GM23338 (cell line): Measurements from ENCODE around the gene UBAC2. TPM values are rescaled to one million over a fixed set of nuclear protein-coding genes. Genes with fewer than 3 reads are reported as not detected.

Experiments
- ATAC-seq: fragments of 200-7000 bp; cut with Tn5 transposase; 3 replicates; pipeline ENCODE4 v1.9.1; 2020
- DNase-seq: peaks from one replicate; pipeline ENCODE4 v3.0.0-alpha.2; 2015; ENCODE audit warnings: low spot score
- H2AFZ ChIP-seq: fragments of 200-600 bp; sonication (generic); 2 replicates; pipeline ENCODE4 v1.8.0; 2016; ENCODE audit warnings: antibody characterized with exemption, mild to moderate bottlenecking, moderate library complexity
- H3F3A ChIP-seq: fragments of 200-600 bp; sonication (generic); replicated peaks from 2 replicates; pipeline ENCODE4 v1.8.0; 2017; ENCODE audit warnings: antibody characterized with exemption, mixed run types, low read depth
- H3K27ac ChIP-seq: fragments of 200-600 bp; sonication (generic); 2 replicates; pipeline ENCODE4 v1.6.1; 2016; ENCODE audit warnings: low read depth
- H3K27me3 ChIP-seq: fragments of 200-600 bp; sonication (generic); 2 replicates; pipeline ENCODE4 v1.8.0; 2016; ENCODE audit warnings: mild to moderate bottlenecking, mixed run types, moderate library complexity; ENCODE audit not compliant: insufficient read depth
- H3K36me3 ChIP-seq: fragments of 200-600 bp; sonication (generic); 2 replicates; pipeline ENCODE4 v1.8.0; 2016; ENCODE audit warnings: mild to moderate bottlenecking; ENCODE audit not compliant: insufficient read depth
- H3K4me1 ChIP-seq: fragments of 200-600 bp; sonication (generic); 2 replicates; pipeline ENCODE4 v1.8.0; 2016; ENCODE audit warnings: mild to moderate bottlenecking, moderate library complexity; ENCODE audit not compliant: insufficient read depth
- H3K4me2 ChIP-seq: fragments of 200-600 bp; sonication (generic); 2 replicates; pipeline ENCODE4 v1.7.1; 2017; ENCODE audit warnings: mixed run types
- H3K4me3 ChIP-seq: fragments of 200-600 bp; sonication (generic); 2 replicates; pipeline ENCODE4 v1.6.1; 2016; ENCODE audit warnings: mixed run types
- H3K79me2 ChIP-seq: fragments of 200-600 bp; sonication (generic); replicated peaks from 2 replicates; pipeline ENCODE4 v1.8.0; 2017; ENCODE audit warnings: mild to moderate bottlenecking; ENCODE audit not compliant: insufficient read depth
- H3K9me2 ChIP-seq: fragments of 200-600 bp; sonication (generic); 2 replicates; pipeline ENCODE4 v1.8.0; 2017; ENCODE audit not compliant: insufficient read depth
- H4K20me1 ChIP-seq: fragments of 200-600 bp; sonication (generic); replicated peaks from 2 replicates; pipeline ENCODE4 v1.8.0; 2017; ENCODE audit warnings: mild to moderate bottlenecking; ENCODE audit not compliant: insufficient read depth
- H3K27ac Mint-ChIP-seq: 2 replicates; pipeline ENCODE4 v1.8.0; 2020; ENCODE audit warnings: inconsistent platforms, mild to moderate bottlenecking, moderate library complexity, mixed read lengths
- H3K27me3 Mint-ChIP-seq: 3 replicates; pipeline ENCODE4 v1.8.0; 2022; ENCODE audit warnings: low read depth, mild to moderate bottlenecking, moderate library complexity, mixed read lengths, inconsistent platforms; ENCODE audit not compliant: insufficient read depth, poor library complexity
- H3K36me3 Mint-ChIP-seq: 3 replicates; pipeline ENCODE4 v1.8.0; 2021; ENCODE audit warnings: low read depth, mild to moderate bottlenecking, inconsistent platforms, moderate library complexity, mixed read lengths
- H3K4me1 Mint-ChIP-seq: 3 replicates; pipeline ENCODE4 v1.8.0; 2020; ENCODE audit warnings: mild to moderate bottlenecking, inconsistent platforms, mixed read lengths
- H3K4me3 Mint-ChIP-seq: 3 replicates; pipeline ENCODE4 v1.8.0; 2021; ENCODE audit warnings: moderate library complexity, mild to moderate bottlenecking, inconsistent platforms, mixed read lengths
- H3K9me3 Mint-ChIP-seq: 3 replicates; pipeline ENCODE4 v1.8.0; 2020; ENCODE audit warnings: moderate library complexity, mild to moderate bottlenecking, inconsistent platforms, mixed read lengths
- ETS1 ChIP-seq: IDR thresholded peaks from 2 replicates; pipeline ENCODE4 v1.6.1; 2016; ENCODE audit warnings: antibody characterized with exemption
- JUNB ChIP-seq: IDR thresholded peaks from one replicate; pipeline ENCODE4 v1.6.1; 2016; ENCODE audit warnings: antibody characterized with exemption; ENCODE audit not compliant: unreplicated experiment
- POLR2AphosphoS5 ChIP-seq: IDR thresholded peaks from 2 replicates; pipeline ENCODE4 v1.6.1; 2016; ENCODE audit warnings: antibody characterized with exemption, low read depth
- STAT1 ChIP-seq: IDR thresholded peaks from one replicate; pipeline ENCODE4 v1.6.1; 2016; ENCODE audit warnings: antibody characterized with exemption; ENCODE audit not compliant: unreplicated experiment
- ZNF331 ChIP-seq: fragments of 250-450 bp; sonication (Bioruptor Pico); IDR thresholded peaks from 2 replicates; pipeline ENCODE4 v1.5.0; 2020; ENCODE audit warnings: low read depth, mild to moderate bottlenecking, moderate library complexity
- polyA plus RNA-seq: library from polyadenylated mRNA; unstranded; fragments of >200 nt; fragmentation: Nextera tagmentation; extraction: Ambion mirVana; gene quantifications from 2 replicates; pipeline ENCODE4 v1.2.1, GENCODE V29; 2016
- total RNA-seq: library from RNA; depleted of rRNA; stranded (reverse); fragments of >200 nt; shearing (Covaris generic); gene quantifications from 2 replicates; pipeline ENCODE4 v1.2.3, GENCODE V29; 2014
- TF ChIP-seq, protein P1 (sequence below): IDR thresholded peaks from one replicate; pipeline ENCODE4 v1.6.1; 2018; ENCODE audit warnings: antibody characterized with exemption; ENCODE audit not compliant: unreplicated experiment
- TF ChIP-seq, protein P2 (sequence below), 2 experiments: fragments of 200-600 bp in 1 of 2; sonication (generic) in 1 of 2; conservative IDR thresholded peaks; 2 replicates each; pipeline versions ENCODE4 v1.5.1 to v1.6.1; 2016 to 2017; ENCODE audit warnings: antibody characterized with exemption in 2 of 2, low read depth in 2 of 2, mild to moderate bottlenecking in 2 of 2, moderate library complexity in 1 of 2

Gene UBAC2
- total and polyA plus RNA-seq, 2 experiments from 2014 or later, result 37.9 to 76.9 TPM

GRCh38 chr13:99382428-99383133 lies 181.9 kb downstream of the UBAC2 start:
- ATAC-seq (no peak), DNase-seq (no peak)
- TF ChIP-seq ETS1 (no peak), ZNF331 (no peak), STAT1 (no peak), POLR2AphosphoS5 (no peak), JUNB (no peak)
- TF ChIP-seq, protein P1, sequence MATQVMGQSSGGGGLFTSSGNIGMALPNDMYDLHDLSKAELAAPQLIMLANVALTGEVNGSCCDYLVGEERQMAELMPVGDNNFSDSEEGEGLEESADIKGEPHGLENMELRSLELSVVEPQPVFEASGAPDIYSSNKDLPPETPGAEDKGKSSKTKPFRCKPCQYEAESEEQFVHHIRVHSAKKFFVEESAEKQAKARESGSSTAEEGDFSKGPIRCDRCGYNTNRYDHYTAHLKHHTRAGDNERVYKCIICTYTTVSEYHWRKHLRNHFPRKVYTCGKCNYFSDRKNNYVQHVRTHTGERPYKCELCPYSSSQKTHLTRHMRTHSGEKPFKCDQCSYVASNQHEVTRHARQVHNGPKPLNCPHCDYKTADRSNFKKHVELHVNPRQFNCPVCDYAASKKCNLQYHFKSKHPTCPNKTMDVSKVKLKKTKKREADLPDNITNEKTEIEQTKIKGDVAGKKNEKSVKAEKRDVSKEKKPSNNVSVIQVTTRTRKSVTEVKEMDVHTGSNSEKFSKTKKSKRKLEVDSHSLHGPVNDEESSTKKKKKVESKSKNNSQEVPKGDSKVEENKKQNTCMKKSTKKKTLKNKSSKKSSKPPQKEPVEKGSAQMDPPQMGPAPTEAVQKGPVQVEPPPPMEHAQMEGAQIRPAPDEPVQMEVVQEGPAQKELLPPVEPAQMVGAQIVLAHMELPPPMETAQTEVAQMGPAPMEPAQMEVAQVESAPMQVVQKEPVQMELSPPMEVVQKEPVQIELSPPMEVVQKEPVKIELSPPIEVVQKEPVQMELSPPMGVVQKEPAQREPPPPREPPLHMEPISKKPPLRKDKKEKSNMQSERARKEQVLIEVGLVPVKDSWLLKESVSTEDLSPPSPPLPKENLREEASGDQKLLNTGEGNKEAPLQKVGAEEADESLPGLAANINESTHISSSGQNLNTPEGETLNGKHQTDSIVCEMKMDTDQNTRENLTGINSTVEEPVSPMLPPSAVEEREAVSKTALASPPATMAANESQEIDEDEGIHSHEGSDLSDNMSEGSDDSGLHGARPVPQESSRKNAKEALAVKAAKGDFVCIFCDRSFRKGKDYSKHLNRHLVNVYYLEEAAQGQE, result no peak
- Histone ChIP-seq H3K4me2 (no peak overlapping the region), H3K27me3 (no peaks in the 10 kb centered on the region), H4K20me1 (no peaks in the 10 kb centered on the region), H3K79me2 (no peaks in the 10 kb centered on the region), H3K9me2 (no peaks in the 10 kb centered on the region), H3K36me3 (peaks cover 6% of the 10 kb centered on the region; the same call in 1 of the 2 replicates), H3F3A (0 out of 2 replicates have a peak, but pooled peaks cover 5% of the 10 kb centered on the region), H3K4me1 (peaks cover 19% of the 10 kb centered on the region), H3K27ac (no peak overlapping the region), H2AFZ (no peak overlapping the region), H3K4me3 (no peak overlapping the region)
- no peaks in the 10 kb centered on the region; the same call in 2 of the 3 replicates for H3K9me3 Mint-ChIP-seq
- H3K4me3 Mint-ChIP-seq, result no peak overlapping the region
- peaks cover 49% of the 10 kb centered on the region for H3K4me1 Mint-ChIP-seq
- peaks cover 6% of the 10 kb centered on the region; the same call in 2 of the 3 replicates for H3K36me3 Mint-ChIP-seq
- H3K27ac Mint-ChIP-seq, result peak overlapping the region; percentile 81
- peaks cover 12% of the 10 kb centered on the region for H3K27me3 Mint-ChIP-seq

DNA sequence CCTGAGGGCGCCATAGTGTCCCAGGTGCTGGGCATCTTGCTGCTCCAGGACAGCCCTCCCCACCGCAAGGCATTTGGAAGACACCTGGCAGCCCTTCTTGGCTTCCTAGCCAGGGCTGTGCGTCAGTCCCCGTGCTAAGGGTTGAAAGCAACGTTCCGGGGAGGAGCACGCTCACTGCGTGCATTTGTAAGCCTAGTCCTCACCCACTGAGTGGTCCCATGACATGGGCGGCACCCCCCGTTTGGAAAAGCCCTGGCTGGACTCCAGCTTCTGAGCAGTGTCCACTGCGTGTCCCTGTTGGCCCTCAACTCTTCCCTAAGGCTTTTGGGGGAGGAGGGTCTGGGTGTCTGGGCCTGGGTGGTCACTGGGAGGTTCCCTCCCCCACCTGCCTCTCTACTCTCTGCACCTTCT lies 182.9 kb downstream of the UBAC2 start:
- H3K4me1 Mint-ChIP-seq, result peaks cover 48% of the 10 kb centered on the region
- H3K36me3 ChIP-seq, result 0 out of 2 replicates have a peak, but pooled peaks cover 3% of the 10 kb centered on the region
- ATAC-seq, result peak; percentile 14
- H3K4me3 Mint-ChIP-seq, result no peak overlapping the region
- no peak overlapping the region for H3K4me3 ChIP-seq
- no peak overlapping the region for H2AFZ ChIP-seq
- TF ChIP-seq, protein P2, sequence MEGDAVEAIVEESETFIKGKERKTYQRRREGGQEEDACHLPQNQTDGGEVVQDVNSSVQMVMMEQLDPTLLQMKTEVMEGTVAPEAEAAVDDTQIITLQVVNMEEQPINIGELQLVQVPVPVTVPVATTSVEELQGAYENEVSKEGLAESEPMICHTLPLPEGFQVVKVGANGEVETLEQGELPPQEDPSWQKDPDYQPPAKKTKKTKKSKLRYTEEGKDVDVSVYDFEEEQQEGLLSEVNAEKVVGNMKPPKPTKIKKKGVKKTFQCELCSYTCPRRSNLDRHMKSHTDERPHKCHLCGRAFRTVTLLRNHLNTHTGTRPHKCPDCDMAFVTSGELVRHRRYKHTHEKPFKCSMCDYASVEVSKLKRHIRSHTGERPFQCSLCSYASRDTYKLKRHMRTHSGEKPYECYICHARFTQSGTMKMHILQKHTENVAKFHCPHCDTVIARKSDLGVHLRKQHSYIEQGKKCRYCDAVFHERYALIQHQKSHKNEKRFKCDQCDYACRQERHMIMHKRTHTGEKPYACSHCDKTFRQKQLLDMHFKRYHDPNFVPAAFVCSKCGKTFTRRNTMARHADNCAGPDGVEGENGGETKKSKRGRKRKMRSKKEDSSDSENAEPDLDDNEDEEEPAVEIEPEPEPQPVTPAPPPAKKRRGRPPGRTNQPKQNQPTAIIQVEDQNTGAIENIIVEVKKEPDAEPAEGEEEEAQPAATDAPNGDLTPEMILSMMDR (conservative IDR thresholded peaks at IDR 0.05; ENCODE audit: low read depth in 2 of 2), result peak in 1 of 2 experiments; percentile 40; a peak in 1 of 4 replicates
- TF ChIP-seq STAT1, result no peak
- no peaks in the 10 kb centered on the region for H3K79me2 ChIP-seq
- H3F3A ChIP-seq, result 0 out of 2 replicates have a peak, but pooled peaks cover 5% of the 10 kb centered on the region
- H3K27me3 Mint-ChIP-seq, result peaks cover 16% of the 10 kb centered on the region
- no peak for DNase-seq
- peaks cover 11% of the 10 kb centered on the region for H3K4me1 ChIP-seq
- no peaks in the 10 kb centered on the region for H4K20me1 ChIP-seq
- H3K27ac Mint-ChIP-seq, result 0 out of 2 replicates have a peak overlapping the region, but pooled peaks have one; percentile 74
- no peaks in the 10 kb centered on the region; the same call in 2 of the 3 replicates for H3K9me3 Mint-ChIP-seq
- no peaks in the 10 kb centered on the region for H3K27me3 ChIP-seq
- H3K27ac ChIP-seq, result no peak overlapping the region
- H3K9me2 ChIP-seq, result no peaks in the 10 kb centered on the region
- H3K36me3 Mint-ChIP-seq, result peaks cover 10% of the 10 kb centered on the region
- H3K4me2 ChIP-seq, result no peak overlapping the region
